ENCODE data around the gene NDUFB3.
A peak's percentile ranks its signal among the peaks of the same experiment; 100 is the strongest.

Gene NDUFB3

DNA sequence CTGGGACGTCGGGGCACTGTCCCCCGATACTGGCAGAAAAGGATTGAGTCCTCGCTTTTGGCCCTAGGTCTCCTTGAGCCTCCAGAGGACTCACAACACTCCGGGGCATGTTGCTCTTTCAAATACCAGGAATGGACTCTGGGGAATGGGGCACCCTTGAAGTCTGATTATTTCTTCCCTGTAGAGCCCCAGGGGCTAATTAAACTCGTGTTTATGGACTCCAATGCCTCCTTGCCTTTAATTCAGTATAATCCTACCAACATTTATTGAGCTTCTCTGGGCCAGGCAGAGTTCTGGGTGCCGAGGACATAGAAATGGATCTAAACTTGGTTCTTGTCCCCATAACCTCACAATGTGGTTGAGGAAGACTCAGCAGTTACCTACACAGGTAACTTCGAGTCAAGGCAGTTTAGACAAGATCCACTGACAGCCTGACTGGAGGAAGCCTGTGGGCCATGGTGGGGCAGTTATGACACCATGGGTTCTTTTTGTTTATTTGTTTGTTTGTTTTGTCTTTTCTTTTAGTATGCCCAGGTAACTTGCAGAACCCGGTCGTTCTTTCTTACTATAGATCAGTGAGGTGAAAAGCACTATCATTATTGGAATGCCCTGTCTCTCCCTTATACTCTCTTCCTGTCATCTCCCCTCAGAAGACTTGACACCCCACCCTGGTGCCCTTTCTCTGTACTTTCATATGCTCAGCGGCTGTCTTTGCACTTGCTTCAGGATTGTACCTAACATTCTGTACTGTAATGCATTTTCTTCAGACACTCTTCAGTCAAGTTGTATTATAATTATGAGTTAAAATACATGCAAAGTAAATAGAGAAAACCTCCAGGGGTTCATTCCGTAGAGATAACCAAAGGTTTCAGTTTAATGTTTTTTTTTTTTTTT lies 47.4 kb downstream of the NDUFB3 start:
- ChIA-PET POLR2A (interaction anchor here (0.7 to 1.5 kb wide), 6 partner anchors 8 to 255 kb away, joined by 3 to 4 read pairs (median 3); partner anchors contain the start of genes CLK1, NIF3L1 and PPIL3), CTCF (interaction anchor here (0.6 to 4.1 kb wide), 5 partner anchors 39 to 413 kb away, joined by 3 to 25 read pairs (median 10); no protein-coding TSS in a partner anchor)
- Histone ChIP-seq H3K36me3 (ENCODE audit: control insufficient read depth in 2 of 2, insufficient read depth in 1 of 2, low read length in 2 of 2) (no peaks in the 10 kb centered on the region), H3K4me3 (ENCODE audit: low read depth, low read length) (peak overlapping the region; percentile 40), H3K4me1 (ENCODE audit: control insufficient read depth, insufficient read depth, low read length) (peaks cover 5% of the 10 kb centered on the region; the same call in 1 of the 2 replicates), H3K27ac (ENCODE audit: extremely low read depth, low read depth, low read length) (peak overlapping the region; percentile 95), H3K9me3 (ENCODE audit: control insufficient read depth, insufficient read depth, low read depth, low read length) (no peaks in the 10 kb centered on the region)
- TF ChIP-seq MYNN (tag by site-specific recombination; IDR thresholded peaks at IDR 0.05; ENCODE audit: borderline replicate concordance): no peak
- TF ChIP-seq, protein P1, sequence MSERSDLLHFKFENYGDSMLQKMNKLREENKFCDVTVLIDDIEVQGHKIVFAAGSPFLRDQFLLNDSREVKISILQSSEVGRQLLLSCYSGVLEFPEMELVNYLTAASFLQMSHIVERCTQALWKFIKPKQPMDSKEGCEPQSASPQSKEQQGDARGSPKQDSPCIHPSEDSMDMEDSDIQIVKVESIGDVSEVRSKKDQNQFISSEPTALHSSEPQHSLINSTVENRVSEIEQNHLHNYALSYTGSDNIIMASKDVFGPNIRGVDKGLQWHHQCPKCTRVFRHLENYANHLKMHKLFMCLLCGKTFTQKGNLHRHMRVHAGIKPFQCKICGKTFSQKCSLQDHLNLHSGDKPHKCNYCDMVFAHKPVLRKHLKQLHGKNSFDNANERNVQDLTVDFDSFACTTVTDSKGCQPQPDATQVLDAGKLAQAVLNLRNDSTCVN (tag by site-specific recombination; optimal IDR thresholded peaks at IDR 0.05): no peak
- TF ChIP-seq, protein P2, sequence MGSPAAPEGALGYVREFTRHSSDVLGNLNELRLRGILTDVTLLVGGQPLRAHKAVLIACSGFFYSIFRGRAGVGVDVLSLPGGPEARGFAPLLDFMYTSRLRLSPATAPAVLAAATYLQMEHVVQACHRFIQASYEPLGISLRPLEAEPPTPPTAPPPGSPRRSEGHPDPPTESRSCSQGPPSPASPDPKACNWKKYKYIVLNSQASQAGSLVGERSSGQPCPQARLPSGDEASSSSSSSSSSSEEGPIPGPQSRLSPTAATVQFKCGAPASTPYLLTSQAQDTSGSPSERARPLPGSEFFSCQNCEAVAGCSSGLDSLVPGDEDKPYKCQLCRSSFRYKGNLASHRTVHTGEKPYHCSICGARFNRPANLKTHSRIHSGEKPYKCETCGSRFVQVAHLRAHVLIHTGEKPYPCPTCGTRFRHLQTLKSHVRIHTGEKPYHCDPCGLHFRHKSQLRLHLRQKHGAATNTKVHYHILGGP (tag by site-specific recombination; IDR thresholded peaks at IDR 0.05): no peak
- TF ChIP-seq, protein P3, sequence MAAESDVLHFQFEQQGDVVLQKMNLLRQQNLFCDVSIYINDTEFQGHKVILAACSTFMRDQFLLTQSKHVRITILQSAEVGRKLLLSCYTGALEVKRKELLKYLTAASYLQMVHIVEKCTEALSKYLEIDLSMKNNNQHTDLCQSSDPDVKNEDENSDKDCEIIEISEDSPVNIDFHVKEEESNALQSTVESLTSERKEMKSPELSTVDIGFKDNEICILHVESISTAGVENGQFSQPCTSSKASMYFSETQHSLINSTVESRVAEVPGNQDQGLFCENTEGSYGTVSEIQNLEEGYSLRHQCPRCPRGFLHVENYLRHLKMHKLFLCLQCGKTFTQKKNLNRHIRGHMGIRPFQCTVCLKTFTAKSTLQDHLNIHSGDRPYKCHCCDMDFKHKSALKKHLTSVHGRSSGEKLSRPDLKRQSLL (tag by site-specific recombination; IDR thresholded peaks at IDR 0.05): 0 out of 2 replicates have a peak, but pooled peaks have one; percentile 26
- peak; percentile 56; the same call in 1 of the 2 replicates for TF ChIP-seq PRDM1 (tag by site-specific recombination; IDR thresholded peaks at IDR 0.05)
- TF ChIP-seq, protein P4, sequence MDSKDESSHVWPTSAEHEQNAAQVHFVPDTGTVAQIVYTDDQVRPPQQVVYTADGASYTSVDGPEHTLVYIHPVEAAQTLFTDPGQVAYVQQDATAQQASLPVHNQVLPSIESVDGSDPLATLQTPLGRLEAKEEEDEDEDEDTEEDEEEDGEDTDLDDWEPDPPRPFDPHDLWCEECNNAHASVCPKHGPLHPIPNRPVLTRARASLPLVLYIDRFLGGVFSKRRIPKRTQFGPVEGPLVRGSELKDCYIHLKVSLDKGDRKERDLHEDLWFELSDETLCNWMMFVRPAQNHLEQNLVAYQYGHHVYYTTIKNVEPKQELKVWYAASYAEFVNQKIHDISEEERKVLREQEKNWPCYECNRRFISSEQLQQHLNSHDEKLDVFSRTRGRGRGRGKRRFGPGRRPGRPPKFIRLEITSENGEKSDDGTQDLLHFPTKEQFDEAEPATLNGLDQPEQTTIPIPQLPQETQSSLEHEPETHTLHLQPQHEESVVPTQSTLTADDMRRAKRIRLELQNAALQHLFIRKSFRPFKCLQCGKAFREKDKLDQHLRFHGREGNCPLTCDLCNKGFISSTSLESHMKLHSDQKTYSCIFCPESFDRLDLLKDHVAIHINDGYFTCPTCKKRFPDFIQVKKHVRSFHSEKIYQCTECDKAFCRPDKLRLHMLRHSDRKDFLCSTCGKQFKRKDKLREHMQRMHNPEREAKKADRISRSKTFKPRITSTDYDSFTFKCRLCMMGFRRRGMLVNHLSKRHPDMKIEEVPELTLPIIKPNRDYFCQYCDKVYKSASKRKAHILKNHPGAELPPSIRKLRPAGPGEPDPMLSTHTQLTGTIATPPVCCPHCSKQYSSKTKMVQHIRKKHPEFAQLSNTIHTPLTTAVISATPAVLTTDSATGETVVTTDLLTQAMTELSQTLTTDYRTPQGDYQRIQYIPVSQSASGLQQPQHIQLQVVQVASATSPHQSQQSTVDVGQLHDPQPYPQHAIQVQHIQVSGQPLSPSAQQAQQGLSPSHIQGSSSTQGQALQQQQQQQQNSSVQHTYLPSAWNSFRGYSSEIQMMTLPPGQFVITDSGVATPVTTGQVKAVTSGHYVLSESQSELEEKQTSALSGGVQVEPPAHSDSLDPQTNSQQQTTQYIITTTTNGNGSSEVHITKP (tag by site-specific recombination; IDR thresholded peaks at IDR 0.05): no peak
- peak; percentile 15; the same call in 1 of the 2 replicates for TF ChIP-seq ZBTB20 (tag by site-specific recombination; IDR thresholded peaks at IDR 0.05)
- TF ChIP-seq, protein P5, sequence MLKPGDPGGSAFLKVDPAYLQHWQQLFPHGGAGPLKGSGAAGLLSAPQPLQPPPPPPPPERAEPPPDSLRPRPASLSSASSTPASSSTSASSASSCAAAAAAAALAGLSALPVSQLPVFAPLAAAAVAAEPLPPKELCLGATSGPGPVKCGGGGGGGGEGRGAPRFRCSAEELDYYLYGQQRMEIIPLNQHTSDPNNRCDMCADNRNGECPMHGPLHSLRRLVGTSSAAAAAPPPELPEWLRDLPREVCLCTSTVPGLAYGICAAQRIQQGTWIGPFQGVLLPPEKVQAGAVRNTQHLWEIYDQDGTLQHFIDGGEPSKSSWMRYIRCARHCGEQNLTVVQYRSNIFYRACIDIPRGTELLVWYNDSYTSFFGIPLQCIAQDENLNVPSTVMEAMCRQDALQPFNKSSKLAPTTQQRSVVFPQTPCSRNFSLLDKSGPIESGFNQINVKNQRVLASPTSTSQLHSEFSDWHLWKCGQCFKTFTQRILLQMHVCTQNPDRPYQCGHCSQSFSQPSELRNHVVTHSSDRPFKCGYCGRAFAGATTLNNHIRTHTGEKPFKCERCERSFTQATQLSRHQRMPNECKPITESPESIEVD (tag by site-specific recombination; IDR thresholded peaks at IDR 0.05): peak; percentile 35; the same call in 1 of the 2 replicates
- TF ChIP-seq ZNF391 (tag by site-specific recombination; IDR thresholded peaks at IDR 0.05; ENCODE audit: borderline replicate concordance, low read depth): no peak
- no peak for TF ChIP-seq EGR2 (tag by site-specific recombination; IDR thresholded peaks at IDR 0.05; ENCODE audit: low read depth)
- TF ChIP-seq SCRT1 (tag by site-specific recombination; IDR thresholded peaks at IDR 0.05; ENCODE audit: borderline replicate concordance): 0 out of 2 replicates have a peak, but pooled peaks have one; percentile 8
- no peak for TF ChIP-seq ZNF426 (tag by site-specific recombination; IDR thresholded peaks at IDR 0.05)
- no peak for TF ChIP-seq ZNF560 (tag by site-specific recombination; IDR thresholded peaks at IDR 0.05; ENCODE audit: borderline replicate concordance)
- peak; percentile 7; the same call in 1 of the 2 replicates for TF ChIP-seq SCRT2 (tag by site-specific recombination; IDR thresholded peaks at IDR 0.05)
- no peak for TF ChIP-seq ZNF514 (tag by site-specific recombination; IDR thresholded peaks at IDR 0.05)
- TF ChIP-seq ZNF146 (tag by site-specific recombination; IDR thresholded peaks at IDR 0.05): no peak
- 0 out of 2 replicates have a peak, but pooled peaks have one; percentile 10 for TF ChIP-seq ZXDB (tag by site-specific recombination; IDR thresholded peaks at IDR 0.05)
- TF ChIP-seq ZNF830 (tag by site-specific recombination; IDR thresholded peaks at IDR 0.05; ENCODE audit: low read depth): no peak
- TF ChIP-seq ZNF629 (tag by site-specific recombination; IDR thresholded peaks at IDR 0.05): no peak
- TF ChIP-seq ZNF530 (tag by site-specific recombination; IDR thresholded peaks at IDR 0.05; ENCODE audit: low read depth): no peak

All from HEK293 (cell line).